Fibroblast of the conjunctiva (primary cell): ENCODE data around the gene NEK11.

Source experiments
- DNase-seq: peaks from one replicate; pipeline ENCODE4 v3.0.0-alpha.2; 2010; ENCODE audit warnings: low read depth

The NEK11 gene

GRCh38 chr3:131224886-131225550 lies 198.3 kb downstream of the NEK11 start:
- no peak for DNase-seq

GRCh38 chr3:131228522-131228921 lies 201.8 kb downstream of the NEK11 start:
- DNase-seq = no peak

- DNase-seq = no peak
Observed at GRCh38 chr3:131231710-131232389, 205.2 kb downstream of the NEK11 start.

GRCh38 chr3:131232711-131233267 lies 206.1 kb downstream of the NEK11 start:
- DNase-seq = no peak

GRCh38 chr3:131233900-131234668 lies 207.4 kb downstream of the NEK11 start:
- DNase-seq = no peak

- no peak for DNase-seq
Observed at GRCh38 chr3:131236421-131236820, 209.7 kb downstream of the NEK11 start.

- no peak for DNase-seq
Observed at GRCh38 chr3:131238496-131238895, 211.8 kb downstream of the NEK11 start.

- no peak for DNase-seq
Observed at GRCh38 chr3:131239267-131239666, 212.6 kb downstream of the NEK11 start.

- no peak for DNase-seq
Observed at GRCh38 chr3:131242201-131242600, 215.5 kb downstream of the NEK11 start.

- DNase-seq = no peak
Observed at GRCh38 chr3:131250466-131250865, 223.8 kb downstream of the NEK11 start.

- DNase-seq = no peak
Observed at GRCh38 chr3:131260525-131260924, 233.8 kb downstream of the NEK11 start.

- DNase-seq = no peak
Observed at GRCh38 chr3:131261104-131261503, 234.4 kb downstream of the NEK11 start.

- no peak for DNase-seq
Observed at GRCh38 chr3:131275556-131275955, 248.9 kb downstream of the NEK11 start.

- no peak for DNase-seq
Observed at GRCh38 chr3:131277836-131278497, 251.3 kb downstream of the NEK11 start.

GRCh38 chr3:131279577-131279976 lies 252.9 kb downstream of the NEK11 start:
- no peak for DNase-seq

- DNase-seq = no peak
Observed at GRCh38 chr3:131282379-131282778, 255.7 kb downstream of the NEK11 start.

- no peak for DNase-seq
Observed at GRCh38 chr3:131282967-131283366, 256.3 kb downstream of the NEK11 start.

- no peak for DNase-seq
Observed at GRCh38 chr3:131283862-131284261, 257.2 kb downstream of the NEK11 start.

- no peak for DNase-seq
Observed at GRCh38 chr3:131284302-131284701, 257.6 kb downstream of the NEK11 start.

GRCh38 chr3:131285456-131285855 lies 258.8 kb downstream of the NEK11 start:
- no peak for DNase-seq

GRCh38 chr3:131299836-131300235 lies 273.2 kb downstream of the NEK11 start:
- DNase-seq = no peak

GRCh38 chr3:131303848-131304247 lies 277.2 kb downstream of the NEK11 start:
- DNase-seq = no peak
